T-cell (primary cell): ENCODE data around the gene PPP2R5C. TPM values are rescaled to one million over a fixed set of nuclear protein-coding genes. Genes with fewer than 3 reads are reported as not detected.

Source experiments
- ATAC-seq, 4 experiments: fragments of 200-7000 bp in 3 of 4; fragments of 150-1000 bp in 1 of 4; cut with Tn5 transposase; replicated peaks in 1 of 4; 1 replicate in 3 of 4; 2 replicates in 1 of 4; pipeline ENCODE4 v1.10.0; 2021; ENCODE audit warnings: moderate library complexity in 3 of 4, mild to moderate bottlenecking in 2 of 4, moderate number of reproducible peaks in 1 of 4
- CTCF ChIA-PET, 2 donors: fragments of 300-600 bp; sonication (Branson Sonifier 250); formaldehyde crosslinking; loops; one replicate each; lab custom pipeline; 2022; ENCODE audit warnings: antibody characterized with exemption in 2 of 2; lab: Charles Lee
- POLR2A ChIA-PET, 2 donors: fragments of 300-600 bp; sonication (Branson Sonifier 250); formaldehyde crosslinking; loops; one replicate each; lab custom pipeline; 2022; ENCODE audit warnings: antibody characterized with exemption in 2 of 2; lab: Charles Lee
- DNase-seq, 35 experiments: peaks; one replicate each; pipeline versions ENCODE4 v3.0.0 to v3.0.0-alpha.2; 2013 to 2023
- H3K27ac ChIP-seq: one replicate; pipeline ENCODE4 v1.5.1; 2013; ENCODE audit warnings: low read length
- H3K27me3 ChIP-seq, 2 experiments: replicated peaks in 1 of 2; 1 replicate in 1 of 2; 2 replicates in 1 of 2; pipeline versions ENCODE4 v1.6.1 to v1.7.0; 2013; ENCODE audit warnings: low read length in 1 of 2, mixed read lengths in 1 of 2; ENCODE audit not compliant: control insufficient read depth in 2 of 2, insufficient read depth in 2 of 2; ENCODE audit errors: extremely low read depth in 1 of 2
- H3K36me3 ChIP-seq, 2 donors: 1 replicate in 1 of 2; 2 replicates in 1 of 2; pipeline versions ENCODE4 v1.6.1 to v1.7.0; 2013; ENCODE audit warnings: low read length in 1 of 2; ENCODE audit not compliant: control insufficient read depth in 2 of 2, insufficient read depth in 1 of 2; ENCODE audit errors: extremely low read depth in 1 of 2
- H3K4me1 ChIP-seq, 2 experiments: 1 replicate in 1 of 2; 2 replicates in 1 of 2; pipeline versions ENCODE4 v1.6.1 to v1.7.0; 2013; ENCODE audit warnings: low read length in 2 of 2, mixed read lengths in 1 of 2; ENCODE audit not compliant: insufficient read depth in 2 of 2, control insufficient read depth in 1 of 2; ENCODE audit errors: extremely low read depth in 1 of 2
- H3K4me3 ChIP-seq, 2 donors: 1 replicate in 1 of 2; 2 replicates in 1 of 2; pipeline versions ENCODE4 v1.5.1 to v1.7.0; 2013; ENCODE audit warnings: mild to moderate bottlenecking in 2 of 2, low read length in 1 of 2, moderate library complexity in 1 of 2; ENCODE audit not compliant: control insufficient read depth in 1 of 2; ENCODE audit errors: extremely low read depth in 1 of 2
- H3K9me3 ChIP-seq: 2 replicates; pipeline ENCODE4 v1.7.0; 2013
- H3K27ac Mint-ChIP-seq, 2 donors: one replicate each; pipeline ENCODE4 v1.8.0; 2020 to 2021; ENCODE audit warnings: mild to moderate bottlenecking in 2 of 2, mixed read lengths in 2 of 2
- H3K27me3 Mint-ChIP-seq, 2 donors: one replicate each; pipeline ENCODE4 v1.8.0; 2021 to 2022; ENCODE audit warnings: mixed read lengths in 2 of 2
- H3K36me3 Mint-ChIP-seq: one replicate; pipeline ENCODE4 v1.8.0; 2021; ENCODE audit warnings: mixed read lengths
- H3K4me1 Mint-ChIP-seq, 3 donors: one replicate each; pipeline ENCODE4 v1.8.0; 2020 to 2022; ENCODE audit warnings: mixed read lengths in 3 of 3, mild to moderate bottlenecking in 1 of 3
- H3K4me3 Mint-ChIP-seq, 3 donors: one replicate each; pipeline ENCODE4 v1.8.0; 2020 to 2022; ENCODE audit warnings: mild to moderate bottlenecking in 3 of 3, mixed read lengths in 3 of 3, moderate library complexity in 3 of 3
- H3K9me3 Mint-ChIP-seq, 3 donors: one replicate each; pipeline ENCODE4 v1.8.0; 2020 to 2022; ENCODE audit warnings: mixed read lengths in 3 of 3
- WGBS: methylation state at CpG from one replicate; pipeline ENCODE4 v1.1.5; 2013; ENCODE audit warnings: missing lambda C conversion rate; ENCODE audit not compliant: insufficient coverage; 5-methylcytosine and 5-hydroxymethylcytosine counted together
- total RNA-seq, 35 experiments: library from RNA in 6 of 35; stranded (reverse) in 6 of 35; fragments of 120-200 nt in 1 of 35; gene quantifications; one replicate each; pipeline versions ENCODE4 v1.2.1 to v1.2.4 and lab custom pipeline; 2013 to 2026

Gene PPP2R5C
- total RNA-seq, 5 donors from 2014 or later (not counting 1 experiment from before 2014, with no cell fraction given): 435 to 627 (median 489) TPM

- peaks cover 30 to 58% (median 44%) of the 10 kb centered on the region in 3 donors for H3K4me1 Mint-ChIP-seq
Measured at GRCh38 chr14:101715210-101716076, 46.1 kb upstream of the PPP2R5C start.

GRCh38 chr14:101716077-101716950 lies 45.2 kb upstream of the PPP2R5C start:
- peaks cover 0 to 3% (median 0%) of the 10 kb centered on the region in 3 donors for H3K9me3 Mint-ChIP-seq
- 90% methylated on average over 19 of the region's 19 CpGs for WGBS
- H3K36me3 ChIP-seq: no peaks in the 10 kb centered on the region
- H3K27me3 ChIP-seq: no peaks in the 10 kb centered on the region
- no peaks in the 10 kb centered on the region for H3K27me3 Mint-ChIP-seq
- peak overlapping the region; percentile 22 to 71 for H3K27ac Mint-ChIP-seq
- no peak overlapping the region for H3K4me3 Mint-ChIP-seq
- ChIA-PET CTCF (no interaction called here), POLR2A (no interaction called here)
- peak overlapping the region; percentile 98 for H3K27ac ChIP-seq
- ATAC-seq: no peak
- no peaks in the 10 kb centered on the region for H3K9me3 ChIP-seq
- no peaks in the 10 kb centered on the region for H3K36me3 Mint-ChIP-seq
- H3K4me1 Mint-ChIP-seq: peaks cover 38 to 58% (median 41%) of the 10 kb centered on the region in 3 donors
- peak in 1 of 35 experiments; percentile 4 for DNase-seq
- H3K4me3 ChIP-seq: no peak overlapping the region
- peaks cover 3 to 77% of the 10 kb centered on the region in 2 experiments for H3K4me1 ChIP-seq

More at GRCh38 chr14:101715210-101716076, 46.1 kb upstream of the PPP2R5C start:
- DNase-seq (peak in 3 of 35 experiments; percentile 8 to 51 (median 38)), ATAC-seq (peak in 1 of 4 experiments; percentile 17)
- Mint-ChIP-seq H3K27me3 (no peaks in the 10 kb centered on the region), H3K9me3 (peaks cover 0 to 3% (median 0%) of the 10 kb centered on the region in 3 donors), H3K36me3 (no peaks in the 10 kb centered on the region), H3K27ac (no peak overlapping the region), H3K4me3 (no peak overlapping the region)
- Histone ChIP-seq H3K27me3 (no peaks in the 10 kb centered on the region), H3K4me1 (peaks cover 0 to 77% of the 10 kb centered on the region in 2 experiments), H3K9me3 (no peaks in the 10 kb centered on the region), H3K4me3 (no peak overlapping the region), H3K36me3 (no peaks in the 10 kb centered on the region), H3K27ac (peak overlapping the region; percentile 98)
- ChIA-PET POLR2A (interaction anchor here (0.5 to 0.7 kb wide), 4 partner anchors 15 to 175 kb away, joined by 3 to 10 read pairs (median 5); no protein-coding TSS in a partner anchor), CTCF (interaction anchor here in 1 of 2 donors (0.7 kb wide), 1 partner anchor 21 kb away, joined by 8 read pairs; no protein-coding TSS in a partner anchor)
- 82% methylated on average over 11 of the region's 14 CpGs for WGBS

DNA sequence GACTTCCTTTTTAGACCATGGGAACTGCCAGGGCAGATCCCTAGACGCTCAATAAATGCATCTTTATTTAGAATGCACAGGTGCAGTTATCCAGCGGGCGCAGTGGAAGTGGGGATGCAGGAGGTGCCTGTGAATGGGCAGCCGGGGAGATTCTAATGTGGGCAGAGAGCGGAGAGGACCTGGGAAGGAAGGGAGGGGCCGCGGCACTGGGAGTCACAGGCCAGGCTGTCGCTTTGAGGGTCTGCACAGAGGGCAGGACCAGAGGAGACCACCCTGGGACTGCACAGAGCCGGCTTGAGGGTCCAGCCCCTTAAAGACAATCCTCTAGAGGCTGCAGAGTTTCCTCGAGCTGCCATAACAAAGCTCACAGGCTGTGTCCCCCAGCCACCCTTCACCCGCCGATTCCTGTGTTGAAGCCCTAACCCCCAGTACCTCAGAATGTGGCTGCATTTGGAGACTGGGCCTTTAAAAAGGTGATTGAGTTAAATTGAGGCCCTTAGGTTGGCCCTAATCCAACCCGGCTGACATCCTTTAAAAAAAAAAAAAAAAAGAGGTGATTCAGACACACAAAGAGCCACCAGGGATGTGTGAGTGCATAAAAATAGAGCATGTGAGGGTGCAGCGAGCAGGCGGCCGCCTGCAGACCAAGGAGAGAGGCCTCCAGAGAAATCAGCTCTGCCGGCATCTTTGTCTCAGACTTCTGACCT lies 44.4 kb upstream of the PPP2R5C start:
- Mint-ChIP-seq H3K27ac (peak overlapping the region; percentile 44 to 71), H3K9me3 (peaks cover 0 to 3% (median 0%) of the 10 kb centered on the region in 3 donors), H3K4me1 (peaks cover 42 to 64% (median 48%) of the 10 kb centered on the region in 3 donors), H3K36me3 (no peaks in the 10 kb centered on the region), H3K27me3 (no peaks in the 10 kb centered on the region), H3K4me3 (no peak overlapping the region)
- Histone ChIP-seq H3K4me3 (no peak overlapping the region), H3K27ac (peak overlapping the region; percentile 98), H3K9me3 (no peaks in the 10 kb centered on the region), H3K36me3 (no peaks in the 10 kb centered on the region), H3K4me1 (peaks cover 8 to 80% of the 10 kb centered on the region in 2 experiments), H3K27me3 (no peaks in the 10 kb centered on the region)
- ATAC-seq (no peak), DNase-seq (peak in 2 of 35 experiments; percentile 13 to 54)
- ChIA-PET CTCF (no interaction called here), POLR2A (interaction anchor here (0.6 kb wide), 2 partner anchors 99 to 103 kb away, joined by 3 to 6 read pairs; no protein-coding TSS in a partner anchor)
- WGBS: 82% methylated on average over 10 of the region's 17 CpGs

GRCh38 chr14:101717663-101718490 lies 43.6 kb upstream of the PPP2R5C start:
- ChIA-PET CTCF (interaction anchor here in 1 of 2 donors (1.0 to 1.2 kb wide), 2 partner anchors 11 to 13 kb away, joined by 3 to 5 read pairs; no protein-coding TSS in a partner anchor), POLR2A (interaction anchor here (0.6 kb wide), 2 partner anchors 98 to 102 kb away, joined by 3 to 6 read pairs; no protein-coding TSS in a partner anchor)
- peak overlapping the region; percentile 44 to 52 for H3K27ac Mint-ChIP-seq
- no peak for DNase-seq
- WGBS: 86% methylated on average over 17 of the region's 19 CpGs
- Histone ChIP-seq H3K36me3 (no peaks in the 10 kb centered on the region), H3K9me3 (no peaks in the 10 kb centered on the region), H3K4me3 (no peak overlapping the region), H3K27ac (peak overlapping the region; percentile 98), H3K4me1 (peaks cover 15 to 87% of the 10 kb centered on the region in 2 experiments), H3K27me3 (no peaks in the 10 kb centered on the region)
- H3K4me3 Mint-ChIP-seq: no peak overlapping the region
- peaks cover 49 to 71% (median 56%) of the 10 kb centered on the region in 3 donors for H3K4me1 Mint-ChIP-seq
- no peaks in the 10 kb centered on the region for H3K27me3 Mint-ChIP-seq
- peaks cover 0 to 3% (median 0%) of the 10 kb centered on the region in 3 donors for H3K9me3 Mint-ChIP-seq
- no peak for ATAC-seq
- no peaks in the 10 kb centered on the region for H3K36me3 Mint-ChIP-seq

DNA sequence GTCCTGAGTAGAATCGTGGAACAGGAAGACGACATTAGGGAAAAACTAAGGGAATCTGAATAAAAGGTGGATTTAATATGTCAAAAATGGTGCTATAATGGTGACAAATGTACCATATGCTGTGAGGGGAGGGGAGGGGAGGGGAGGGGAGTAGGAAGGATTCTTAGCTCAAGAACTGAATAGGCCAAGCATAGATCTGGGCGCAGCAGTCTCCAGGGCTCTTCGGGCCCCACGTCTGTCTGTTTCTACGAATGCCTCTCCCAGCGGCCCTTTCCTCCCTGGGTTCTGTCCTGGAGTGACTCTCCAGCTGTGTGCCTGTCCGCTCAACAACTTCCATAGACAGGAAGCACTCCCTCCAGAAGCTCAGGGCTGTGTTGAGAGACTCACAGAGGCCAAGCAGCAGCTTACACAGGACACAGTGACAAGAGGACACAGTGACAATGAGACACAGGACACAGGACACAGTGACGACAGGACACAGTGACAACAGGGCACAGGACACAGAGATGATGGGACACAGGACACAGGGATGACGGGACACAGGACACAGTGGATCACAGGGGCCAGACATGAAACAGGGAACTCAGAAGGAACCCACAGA lies 42.4 kb upstream of the PPP2R5C start:
- Mint-ChIP-seq H3K4me3 (peak overlapping the region in 1 of 3 donors; percentile 29), H3K9me3 (peaks cover 0 to 3% (median 0%) of the 10 kb centered on the region in 3 donors), H3K36me3 (no peaks in the 10 kb centered on the region), H3K27me3 (no peaks in the 10 kb centered on the region), H3K4me1 (peaks cover 49 to 72% (median 56%) of the 10 kb centered on the region in 3 donors), H3K27ac (peak overlapping the region; percentile 41 to 78)
- 94% methylated on average over 8 of the region's 10 CpGs for WGBS
- H3K27me3 ChIP-seq: no peaks in the 10 kb centered on the region
- no peak for DNase-seq
- H3K4me1 ChIP-seq: peaks cover 18 to 86% of the 10 kb centered on the region in 2 experiments
- H3K9me3 ChIP-seq: no peaks in the 10 kb centered on the region
- H3K27ac ChIP-seq: no peak overlapping the region
- H3K4me3 ChIP-seq: no peak overlapping the region
- ATAC-seq: no peak
- no peaks in the 10 kb centered on the region for H3K36me3 ChIP-seq
- ChIA-PET POLR2A (no interaction called here), CTCF (interaction anchor here in 1 of 2 donors (0.6 to 1.2 kb wide), 3 partner anchors 12 to 1472 kb away, joined by 3 to 5 read pairs (median 4); no protein-coding TSS in a partner anchor)
